Stimulated activated effector memory CD8-positive, alpha-beta T cell treated with anti-CD3 and anti-CD28 coated beads, Interleukin-12 subunit alpha, Interleukin-12 subunit beta, amount 100 ng/mL, for 72 hours (primary cell): ENCODE measurements around the gene HIF3A.

Experiments used
- ATAC-seq: fragments of 150-1000 bp; cut with Tn5 transposase; 2 replicates; pipeline ENCODE4 v1.10.0; 2021
- DNase-seq, 2 donors: peaks; one replicate each; pipeline ENCODE4 v3.0.0; 2021 to 2022; ENCODE audit warnings: low spot score in 2 of 2
- H3K27ac Mint-ChIP-seq: one replicate; pipeline ENCODE4 v1.8.0; 2022; ENCODE audit warnings: mild to moderate bottlenecking, mixed read lengths
- H3K36me3 Mint-ChIP-seq: one replicate; pipeline ENCODE4 v1.8.0; 2022; ENCODE audit warnings: mild to moderate bottlenecking, mixed read lengths
- H3K4me1 Mint-ChIP-seq: one replicate; pipeline ENCODE4 v1.8.0; 2022; ENCODE audit warnings: mixed read lengths
- H3K4me3 Mint-ChIP-seq: one replicate; pipeline ENCODE4 v1.8.0; 2022; ENCODE audit warnings: mild to moderate bottlenecking, mixed read lengths
- H3K9me3 Mint-ChIP-seq: one replicate; pipeline ENCODE4 v1.8.0; 2022; ENCODE audit warnings: mixed read lengths

Gene HIF3A

DNA sequence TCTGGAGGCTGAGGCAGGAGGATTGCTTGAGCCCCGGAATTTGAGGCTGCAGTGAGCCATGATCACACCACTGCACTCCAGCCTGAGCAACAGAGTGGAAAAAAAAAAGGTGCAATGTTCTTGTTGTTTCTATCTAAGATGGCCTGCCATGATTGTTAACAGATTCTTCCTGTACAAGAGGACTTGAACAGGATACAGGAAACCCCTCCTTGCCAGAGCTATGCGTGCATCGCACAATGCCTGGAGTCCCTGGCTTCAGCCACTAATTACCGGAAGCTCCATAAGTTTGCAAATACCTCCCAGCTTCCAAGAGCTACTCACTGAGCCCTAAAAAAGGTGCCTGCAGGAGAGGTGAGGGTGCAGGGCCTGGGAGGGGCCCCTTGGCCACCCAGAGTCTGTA, 13.1 kb upstream of the HIF3A start:
- H3K4me1 Mint-ChIP-seq, result no peaks in the 10 kb centered on the region
- H3K9me3 Mint-ChIP-seq, result no peaks in the 10 kb centered on the region
- DNase-seq (no peak), ATAC-seq (no peak)
- H3K4me3 Mint-ChIP-seq, result no peak overlapping the region
- H3K27ac Mint-ChIP-seq, result no peak overlapping the region
- H3K36me3 Mint-ChIP-seq, result no peaks in the 10 kb centered on the region

DNA sequence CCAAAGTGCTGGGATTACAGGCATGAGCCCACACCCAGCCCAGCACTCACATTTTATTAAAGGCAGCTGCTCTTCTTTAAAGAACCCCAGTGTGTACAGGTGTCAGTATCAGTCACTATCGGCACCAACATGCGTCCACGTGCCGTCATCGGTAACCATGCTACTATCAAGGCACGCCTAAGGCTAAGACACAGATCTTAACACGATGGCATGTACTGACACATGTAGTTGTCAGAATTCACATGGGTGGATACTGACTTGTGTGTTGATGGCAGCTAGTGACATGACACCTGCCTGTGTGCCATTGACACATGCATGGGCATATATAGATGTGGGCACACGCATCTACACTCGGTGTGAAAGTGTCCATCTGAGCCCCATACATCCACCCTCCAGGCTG, 12.2 kb upstream of the HIF3A start:
- Mint-ChIP-seq H3K4me3 (no peak overlapping the region), H3K36me3 (no peaks in the 10 kb centered on the region), H3K9me3 (no peaks in the 10 kb centered on the region), H3K4me1 (peaks cover 8% of the 10 kb centered on the region), H3K27ac (no peak overlapping the region)
- DNase-seq (no peak), ATAC-seq (no peak)

GRCh38 chr19:46287585-46287984, 9.3 kb upstream of the HIF3A start:
- Mint-ChIP-seq H3K4me3 (no peak overlapping the region), H3K9me3 (no peaks in the 10 kb centered on the region), H3K4me1 (peaks cover 10% of the 10 kb centered on the region), H3K36me3 (no peaks in the 10 kb centered on the region), H3K27ac (no peak overlapping the region)
- DNase-seq, result no peak
- ATAC-seq, result peak; percentile 55

- peaks cover 10% of the 10 kb centered on the region for H3K4me1 Mint-ChIP-seq
These were observed 7.8 kb upstream of the HIF3A start for GRCh38 chr19:46288896-46289588.

DNA sequence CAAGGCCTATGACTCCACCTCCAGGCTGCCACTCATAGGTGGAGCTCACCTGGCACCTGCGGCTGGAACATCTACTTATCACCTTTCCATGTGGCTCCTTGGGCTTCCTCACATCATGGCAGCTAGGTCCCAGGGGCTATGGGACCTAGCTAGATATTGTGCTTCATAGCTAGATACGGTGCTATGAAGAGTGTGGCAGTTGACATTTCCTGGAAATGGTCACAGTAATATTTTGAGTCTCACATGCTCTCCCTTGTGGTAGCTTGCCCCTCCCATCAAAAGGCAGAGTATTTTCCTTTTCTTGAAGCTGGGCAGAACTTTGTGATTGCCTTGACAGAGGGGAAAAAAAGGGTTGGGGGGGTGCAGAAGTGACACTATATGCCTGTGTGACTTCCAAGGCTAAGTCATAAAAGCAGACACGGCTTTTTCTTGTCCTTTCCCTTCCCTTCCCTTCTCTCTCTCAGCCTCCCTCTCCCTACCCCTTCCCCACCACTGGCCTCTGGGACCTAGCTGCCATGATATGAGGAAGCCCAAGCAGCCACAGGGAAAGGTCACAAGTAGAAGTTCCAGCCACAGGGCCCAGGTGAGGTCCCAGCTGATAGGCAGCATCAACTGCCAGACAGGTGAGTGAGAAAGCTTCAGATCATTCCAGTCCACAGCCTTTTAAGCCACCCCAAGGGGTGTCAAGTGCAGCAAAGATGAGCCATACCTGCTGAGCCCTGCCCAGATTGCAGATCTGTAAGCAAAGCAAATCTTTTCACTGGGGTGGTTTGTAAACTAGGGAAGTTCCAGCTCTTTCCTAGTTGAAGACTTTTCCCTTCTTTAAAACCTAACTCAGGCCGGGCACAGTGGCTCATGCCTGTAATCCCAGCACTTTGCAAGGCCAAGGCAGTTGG, 6.9 kb upstream of the HIF3A start:
- Mint-ChIP-seq H3K9me3 (no peaks in the 10 kb centered on the region), H3K27ac (no peak overlapping the region), H3K4me1 (peaks cover 10% of the 10 kb centered on the region), H3K36me3 (no peaks in the 10 kb centered on the region), H3K4me3 (no peak overlapping the region)
- ATAC-seq (peak; percentile 52), DNase-seq (no peak)

More at GRCh38 chr19:46288896-46289588, 7.8 kb upstream of the HIF3A start:
- DNase-seq (no peak), ATAC-seq (peak; percentile 71)
- no peak overlapping the region for H3K27ac Mint-ChIP-seq
- no peaks in the 10 kb centered on the region for H3K9me3 Mint-ChIP-seq
- no peaks in the 10 kb centered on the region for H3K36me3 Mint-ChIP-seq
- no peak overlapping the region for H3K4me3 Mint-ChIP-seq

GRCh38 chr19:46291829-46292228, 5.0 kb upstream of the HIF3A start:
- Mint-ChIP-seq H3K36me3 (no peaks in the 10 kb centered on the region), H3K27ac (no peak overlapping the region), H3K4me1 (peaks cover 10% of the 10 kb centered on the region), H3K4me3 (no peak overlapping the region), H3K9me3 (no peaks in the 10 kb centered on the region)
- no peak for DNase-seq
- no peak for ATAC-seq

GRCh38 chr19:46294494-46294893, 2.3 kb upstream of the HIF3A start:
- DNase-seq (no peak), ATAC-seq (no peak)
- Mint-ChIP-seq H3K4me3 (no peak overlapping the region), H3K4me1 (peaks cover 3% of the 10 kb centered on the region), H3K9me3 (no peaks in the 10 kb centered on the region), H3K27ac (no peak overlapping the region), H3K36me3 (no peaks in the 10 kb centered on the region)

GRCh38 chr19:46295401-46296201, 1.2 kb upstream of the HIF3A start:
- no peaks in the 10 kb centered on the region for H3K4me1 Mint-ChIP-seq
- ATAC-seq, result no peak
- no peaks in the 10 kb centered on the region for H3K9me3 Mint-ChIP-seq
- no peak overlapping the region for H3K4me3 Mint-ChIP-seq
- DNase-seq, result no peak
- H3K36me3 Mint-ChIP-seq, result no peaks in the 10 kb centered on the region
- no peak overlapping the region for H3K27ac Mint-ChIP-seq

- no peaks in the 10 kb centered on the region for H3K4me1 Mint-ChIP-seq
- H3K36me3 Mint-ChIP-seq, result no peaks in the 10 kb centered on the region
- no peak overlapping the region for H3K27ac Mint-ChIP-seq
- H3K9me3 Mint-ChIP-seq, result no peaks in the 10 kb centered on the region
- ATAC-seq, result no peak
- DNase-seq, result no peak
- no peak overlapping the region for H3K4me3 Mint-ChIP-seq
These were observed 701 bp upstream of the HIF3A start for GRCh38 chr19:46296202-46296480.

DNA sequence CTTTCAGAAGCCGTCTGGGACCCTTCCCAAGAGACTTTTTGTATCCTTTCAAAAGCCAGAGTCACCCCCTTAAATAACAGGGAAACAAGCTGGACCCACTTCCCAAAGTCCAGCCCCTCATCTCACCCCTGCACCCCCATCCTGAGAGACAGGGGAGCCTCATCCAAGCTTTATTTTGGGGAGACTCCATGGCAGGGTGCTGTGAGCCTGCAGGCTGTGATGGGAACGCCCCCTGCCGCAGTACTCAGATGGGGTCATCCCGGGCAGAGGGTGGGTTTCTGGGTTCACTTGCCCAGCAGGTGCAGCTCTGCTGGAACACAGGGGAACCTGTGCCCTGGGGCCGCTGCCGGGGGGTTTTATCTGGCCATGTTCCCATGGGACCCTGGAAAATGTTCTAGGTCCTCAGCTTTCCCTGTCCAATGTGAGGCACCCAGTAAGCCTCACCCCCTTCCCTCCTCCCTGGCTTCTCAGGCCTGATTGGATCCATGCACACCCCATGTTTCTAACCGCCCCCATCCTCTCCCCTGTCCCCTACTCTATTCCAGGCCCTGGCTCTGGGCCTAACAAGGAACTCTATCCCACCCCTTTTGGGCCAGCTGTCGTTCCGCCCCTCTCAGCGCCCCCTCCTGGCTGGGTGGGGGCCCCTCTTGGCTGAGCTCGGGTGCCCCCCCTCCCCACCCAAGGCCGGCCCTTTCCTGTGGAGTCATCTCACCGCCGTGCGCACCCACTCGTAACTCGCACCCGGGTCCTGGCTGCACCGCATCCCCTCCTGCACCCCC, 1.0 kb downstream of the HIF3A start:
- DNase-seq (no peak), ATAC-seq (no peak)
- H3K36me3 Mint-ChIP-seq, result no peaks in the 10 kb centered on the region
- H3K9me3 Mint-ChIP-seq, result no peaks in the 10 kb centered on the region
- H3K4me1 Mint-ChIP-seq, result no peaks in the 10 kb centered on the region
- no peak overlapping the region for H3K27ac Mint-ChIP-seq
- no peak overlapping the region for H3K4me3 Mint-ChIP-seq

DNA sequence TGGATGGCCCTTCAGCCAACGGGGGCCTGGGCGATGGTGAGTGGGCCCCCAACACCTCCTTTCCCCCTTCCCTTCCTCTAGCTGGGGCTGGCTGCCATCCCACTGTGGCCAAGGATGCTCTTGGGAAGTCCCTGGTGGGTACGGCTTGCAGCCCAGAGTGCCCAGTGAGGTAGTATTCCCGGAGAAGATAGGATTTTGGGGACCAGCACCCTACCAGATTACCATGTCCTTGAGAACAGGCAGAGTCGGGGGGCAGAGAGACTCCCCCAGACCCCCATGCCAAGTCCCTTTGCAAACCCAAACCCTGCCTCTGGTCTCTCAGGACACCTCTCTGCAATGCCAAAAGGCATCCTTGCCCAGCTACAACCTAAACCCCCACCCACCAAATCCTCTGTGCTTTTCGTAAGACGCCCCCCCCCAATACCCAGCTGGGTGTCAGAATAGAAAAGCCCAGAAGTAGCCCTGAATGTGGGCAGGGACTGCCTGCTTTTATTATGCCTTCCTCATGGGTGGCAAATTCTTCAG, 1.7 kb downstream of the HIF3A start:
- H3K4me3 Mint-ChIP-seq, result no peak overlapping the region
- H3K27ac Mint-ChIP-seq, result no peak overlapping the region
- no peaks in the 10 kb centered on the region for H3K9me3 Mint-ChIP-seq
- DNase-seq (no peak), ATAC-seq (no peak)
- H3K4me1 Mint-ChIP-seq, result no peaks in the 10 kb centered on the region
- no peaks in the 10 kb centered on the region for H3K36me3 Mint-ChIP-seq

GRCh38 chr19:46299004-46299509, 2.2 kb downstream of the HIF3A start:
- no peak for DNase-seq
- no peak for ATAC-seq
- no peak overlapping the region for H3K27ac Mint-ChIP-seq

GRCh38 chr19:46299695-46300094, 2.9 kb downstream of the HIF3A start:
- Mint-ChIP-seq H3K27ac (no peak overlapping the region), H3K4me3 (no peak overlapping the region), H3K36me3 (peaks cover under 1% of the 10 kb centered on the region), H3K9me3 (no peaks in the 10 kb centered on the region), H3K4me1 (no peaks in the 10 kb centered on the region)
- no peak for DNase-seq
- no peak for ATAC-seq

More at GRCh38 chr19:46299004-46299509, 2.2 kb downstream of the HIF3A start:
- H3K9me3 Mint-ChIP-seq, result no peaks in the 10 kb centered on the region
- no peak overlapping the region for H3K4me3 Mint-ChIP-seq
- no peaks in the 10 kb centered on the region for H3K4me1 Mint-ChIP-seq
- H3K36me3 Mint-ChIP-seq, result no peaks in the 10 kb centered on the region

- ATAC-seq (no peak), DNase-seq (no peak)
- Mint-ChIP-seq H3K9me3 (peaks cover 5% of the 10 kb centered on the region), H3K4me3 (peak overlapping the region; percentile 24), H3K4me1 (no peaks in the 10 kb centered on the region), H3K36me3 (peaks cover 4% of the 10 kb centered on the region), H3K27ac (no peak overlapping the region)
These were observed 6.5 kb downstream of the HIF3A start for GRCh38 chr19:46303322-46303690.
